Testis (tissue), 3 donors: ENCODE data around the gene MYBPHL. TPM values are rescaled to one million over a fixed set of nuclear protein-coding genes. Genes with fewer than 3 reads are reported as not detected.

Source experiments
- DNase-seq: peaks from one replicate; pipeline ENCODE4 v3.0.0-alpha.2; 2019
- H3K27ac ChIP-seq, 2 donors: fragments of 200-600 bp; sonication (generic); one replicate each; pipeline ENCODE4 v1.5.1; 2019
- H3K27me3 ChIP-seq: fragments of 200-600 bp; sonication (generic); one replicate; pipeline ENCODE4 v1.5.1; 2019
- H3K36me3 ChIP-seq: fragments of 200-600 bp; sonication (generic); one replicate; pipeline ENCODE4 v1.5.1; 2017; ENCODE audit warnings: low read depth; ENCODE audit errors: missing control alignments
- H3K4me1 ChIP-seq: fragments of 200-600 bp; sonication (generic); one replicate; pipeline ENCODE4 v1.5.1; 2019
- H3K4me3 ChIP-seq, 2 donors: fragments of 200-600 bp; sonication (generic); one replicate each; pipeline ENCODE4 v1.5.1; 2017 to 2019
- H3K9me3 ChIP-seq: fragments of 200-600 bp; sonication (generic); one replicate; pipeline ENCODE4 v1.5.1; 2017
- CTCF ChIP-seq, 3 experiments: fragments of 450-650 bp in 2 of 3; fragments of 200-600 bp in 1 of 3; sonication (generic) in 1 of 3; IDR thresholded peaks; one replicate each; pipeline ENCODE4 v1.5.1; 2016 to 2019; ENCODE audit warnings: antibody characterized with exemption in 3 of 3, mild to moderate bottlenecking in 2 of 3, moderate library complexity in 1 of 3
- POLR2A ChIP-seq: fragments of 450-650 bp; IDR thresholded peaks from one replicate; pipeline ENCODE4 v1.6.1; 2017; ENCODE audit warnings: antibody characterized with exemption, mild to moderate bottlenecking, moderate library complexity
- WGBS, 2 donors: methylation state at CpG; one replicate each; pipeline ENCODE4 v1.1.5; 2018; 5-methylcytosine and 5-hydroxymethylcytosine counted together
- intact Hi-C: fragments of 100-400 bp; cut with DNase I; formaldehyde crosslinking; loops from one replicate; pipeline ENCODE4 v1.15.1; 2023; ENCODE audit warnings: low total_unique reads
- polyA plus RNA-seq: library from polyadenylated mRNA; stranded (reverse); fragments of 350-450 nt; fragmentation: Illumina TruSeq; extraction: RNeasy Lipid Tissue Mini Kit (QIAGEN cat#74804); gene quantifications from one replicate; pipeline ENCODE4 v1.2.3, GENCODE V29; 2014; ENCODE audit warnings: low read depth, low replicate concordance; ENCODE audit not compliant: insufficient read depth
- total RNA-seq, 2 donors: library from RNA; depleted of rRNA; stranded (reverse); fragments of >200 nt; gene quantifications; one replicate each; pipeline ENCODE4 v1.2.3, GENCODE V29; 2016

The MYBPHL gene
- total and polyA plus RNA-seq, 3 donors from 2014 or later = 0.99 to 1.5 TPM; not detected in 1

- no peaks in the 10 kb centered on the region for H3K27me3 ChIP-seq
- no peak overlapping the region for H3K27ac ChIP-seq
- peaks cover under 1% of the 10 kb centered on the region for H3K4me1 ChIP-seq
- no peak overlapping the region for H3K4me3 ChIP-seq
- DNase-seq = peak; percentile 0
- WGBS, 2 donors = 87 to 92% methylated on average over 3 of the region's 3 CpGs
- H3K36me3 ChIP-seq = no peaks in the 10 kb centered on the region
- intact Hi-C loops = no loop called here
- TF ChIP-seq POLR2A = no peak
- TF ChIP-seq CTCF (IDR thresholded peaks at IDR 0.05) = no peak
- no peaks in the 10 kb centered on the region for H3K9me3 ChIP-seq
Measured at GRCh38 chr1:109319114-109319513, 12.3 kb upstream of the MYBPHL start.

- WGBS, 2 donors = 91 to 100% methylated on average over 1 of the region's 1 CpG
- no peaks in the 10 kb centered on the region for H3K36me3 ChIP-seq
- no peaks in the 10 kb centered on the region for H3K27me3 ChIP-seq
- H3K9me3 ChIP-seq = no peaks in the 10 kb centered on the region
- H3K4me3 ChIP-seq = no peak overlapping the region
- H3K27ac ChIP-seq = no peak overlapping the region
- peaks cover 23% of the 10 kb centered on the region for H3K4me1 ChIP-seq
- DNase-seq = no peak
- intact Hi-C loops = no loop called here
- TF ChIP-seq CTCF (IDR thresholded peaks at IDR 0.05) (no peak), POLR2A (no peak)
Measured at GRCh38 chr1:109316506-109316905, 9.7 kb upstream of the MYBPHL start.

- intact Hi-C loops = no loop called here
- H3K4me1 ChIP-seq = peaks cover 26% of the 10 kb centered on the region
- H3K36me3 ChIP-seq = no peaks in the 10 kb centered on the region
- peak overlapping the region in 1 of 2 donors; percentile 40 for H3K27ac ChIP-seq
- TF ChIP-seq POLR2A (no peak), CTCF (IDR thresholded peaks at IDR 0.05) (no peak)
- DNase-seq = no peak
- H3K27me3 ChIP-seq = no peaks in the 10 kb centered on the region
- H3K4me3 ChIP-seq = no peak overlapping the region
- WGBS, 2 donors = 76 to 81% methylated on average over 4 of the region's 4 CpGs
- no peaks in the 10 kb centered on the region for H3K9me3 ChIP-seq
Measured at GRCh38 chr1:109315288-109315687, 8.5 kb upstream of the MYBPHL start.

- peaks cover 26% of the 10 kb centered on the region for H3K4me1 ChIP-seq
- H3K4me3 ChIP-seq = no peak overlapping the region
- peak overlapping the region in 1 of 2 donors; percentile 40 for H3K27ac ChIP-seq
- no peak for DNase-seq
- H3K27me3 ChIP-seq = no peaks in the 10 kb centered on the region
- intact Hi-C loops = no loop called here
- TF ChIP-seq POLR2A (no peak), CTCF (IDR thresholded peaks at IDR 0.05) (no peak)
- H3K36me3 ChIP-seq = no peaks in the 10 kb centered on the region
- H3K9me3 ChIP-seq = no peaks in the 10 kb centered on the region
- WGBS, 2 donors = 71 to 74% methylated on average over 1 of the region's 1 CpG
Measured at GRCh38 chr1:109314795-109315194, 8.0 kb upstream of the MYBPHL start.

- no peaks in the 10 kb centered on the region for H3K27me3 ChIP-seq
- peak; percentile 72 for DNase-seq
- peaks cover 26% of the 10 kb centered on the region for H3K4me1 ChIP-seq
- intact Hi-C loops = no loop called here
- WGBS, 2 donors = 43 to 52% methylated on average over 12 of the region's 12 CpGs
- H3K9me3 ChIP-seq = no peaks in the 10 kb centered on the region
- H3K27ac ChIP-seq = peak overlapping the region; percentile 16 to 40
- H3K36me3 ChIP-seq = no peaks in the 10 kb centered on the region
- TF ChIP-seq CTCF (IDR thresholded peaks at IDR 0.05) (no peak), POLR2A (no peak)
- H3K4me3 ChIP-seq = no peak overlapping the region
Measured at GRCh38 chr1:109312978-109313775, 6.4 kb upstream of the MYBPHL start.
